Measurements from ENCODE around the gene LOXHD1. TPM values are rescaled to one million over a fixed set of nuclear protein-coding genes. Genes with fewer than 3 reads are reported as not detected.

The LOXHD1 gene
- total RNA-seq, result under 1 TPM in 2 of 4 donors, not detected in 2; 0.13 to 0.50 TPM

GRCh38 chr18:46657115-46657955, at the start of gene LOXHD1:
TSS of gene LOXHD1 (minus strand) at chr18:46657220. CDS start at chr18:46657033, 187 bp downstream.
- intact Hi-C loops (cut with DNase I), result loop anchor here (5.0 kb wide), 1 partner anchor 510 kb away; no protein-coding TSS in a partner anchor
- Histone ChIP-seq H3K4me3 (no peak within 1 kb of the TSS), H3K27ac (replicated peaks in 1 of 4) (no peak within 1 kb of the TSS), H3K9me3 (no peaks in the 10 kb centered on the region), H3K36me3 (no peaks in the 10 kb centered on the region), H3K27me3 (no peaks in the 10 kb centered on the region), H3K4me1 (peaks cover 0 to 2% (median 0%) of the 10 kb centered on the region in 4 donors)
- WGBS, result 82% methylated on average over 25 of the region's 25 CpGs
- no peak for DNase-seq (ENCODE audit: extremely low spot score)
- TF ChIP-seq POLR2AphosphoS5 (IDR thresholded peaks at IDR 0.05), result no peak
- no peak for TF ChIP-seq EP300 (IDR thresholded peaks at IDR 0.05)
- TF ChIP-seq CTCF (IDR thresholded peaks at IDR 0.05), result no peak
- no peak for TF ChIP-seq POLR2A (IDR thresholded peaks at IDR 0.05; ENCODE audit: low read depth)

- H3K4me1 ChIP-seq, result no peaks in the 10 kb centered on the region
- 83% methylated on average over 2 of the region's 5 CpGs for WGBS
- no peaks in the 10 kb centered on the region for H3K27me3 ChIP-seq
- no peak for DNase-seq (ENCODE audit: extremely low spot score)
- no peaks in the 10 kb centered on the region for H3K36me3 ChIP-seq
- H3K9me3 ChIP-seq, result no peaks in the 10 kb centered on the region
- TF ChIP-seq POLR2AphosphoS5 (IDR thresholded peaks at IDR 0.05) (no peak), CTCF (IDR thresholded peaks at IDR 0.05) (no peak)
- no peak overlapping the region for H3K4me3 ChIP-seq
- intact Hi-C loops (cut with DNase I), result no loop called here
- no peak overlapping the region for H3K27ac ChIP-seq (replicated peaks in 1 of 4)
Measured at GRCh38 chr18:46705521-46705920, 48.5 kb upstream of the LOXHD1 start.

- Histone ChIP-seq H3K36me3 (no peaks in the 10 kb centered on the region), H3K9me3 (no peaks in the 10 kb centered on the region), H3K4me3 (no peak overlapping the region), H3K27me3 (no peaks in the 10 kb centered on the region), H3K4me1 (no peaks in the 10 kb centered on the region), H3K27ac (replicated peaks in 1 of 4) (no peak overlapping the region)
- DNase-seq (ENCODE audit: extremely low spot score), result no peak
- intact Hi-C loops (cut with DNase I), result no loop called here
- WGBS, result 94% methylated on average over 4 of the region's 4 CpGs
- TF ChIP-seq POLR2AphosphoS5 (IDR thresholded peaks at IDR 0.05) (no peak), CTCF (IDR thresholded peaks at IDR 0.05) (no peak), EP300 (IDR thresholded peaks at IDR 0.05) (no peak), POLR2A (IDR thresholded peaks at IDR 0.05; ENCODE audit: low read depth) (no peak)
Measured at GRCh38 chr18:46704816-46705215, 47.8 kb upstream of the LOXHD1 start.

GRCh38 chr18:46704189-46704588, 47.2 kb upstream of the LOXHD1 start:
- intact Hi-C loops (cut with DNase I), result no loop called here
- WGBS, result 85% methylated on average over 7 of the region's 7 CpGs
- H3K4me3 ChIP-seq, result no peak overlapping the region
- no peak for TF ChIP-seq POLR2AphosphoS5 (IDR thresholded peaks at IDR 0.05)
- no peak for TF ChIP-seq CTCF (IDR thresholded peaks at IDR 0.05)
- no peak for TF ChIP-seq EP300 (IDR thresholded peaks at IDR 0.05)
- no peak for TF ChIP-seq POLR2A (IDR thresholded peaks at IDR 0.05; ENCODE audit: low read depth)
- DNase-seq (ENCODE audit: extremely low spot score), result no peak
- H3K27ac ChIP-seq (replicated peaks in 1 of 4), result no peak overlapping the region
- H3K4me1 ChIP-seq, result no peaks in the 10 kb centered on the region
- no peaks in the 10 kb centered on the region for H3K36me3 ChIP-seq
- no peaks in the 10 kb centered on the region for H3K9me3 ChIP-seq
- no peaks in the 10 kb centered on the region for H3K27me3 ChIP-seq
